ENCODE data around the gene E2F6. TPM values are rescaled to one million over a fixed set of nuclear protein-coding genes. Genes with fewer than 3 reads are reported as not detected.

Gene E2F6
- total and polyA plus RNA-seq, 2 of the 13 experiments (the other 11 are each of a cell fraction or from before 2014, with no cell fraction given) = 27.3 to 36.0 TPM

GRCh38 chr2:11514904-11515303 is 48.9 kb upstream of the E2F6 start (continued):
- no peak for TF ChIP-seq ZSCAN5A (CRISPR knock-in tag; IDR thresholded peaks at IDR 0.05; ENCODE audit: borderline replicate concordance)
- no peak for TF ChIP-seq ZNF383 (CRISPR knock-in tag; IDR thresholded peaks at IDR 0.05; ENCODE audit: borderline replicate concordance)

DNA sequence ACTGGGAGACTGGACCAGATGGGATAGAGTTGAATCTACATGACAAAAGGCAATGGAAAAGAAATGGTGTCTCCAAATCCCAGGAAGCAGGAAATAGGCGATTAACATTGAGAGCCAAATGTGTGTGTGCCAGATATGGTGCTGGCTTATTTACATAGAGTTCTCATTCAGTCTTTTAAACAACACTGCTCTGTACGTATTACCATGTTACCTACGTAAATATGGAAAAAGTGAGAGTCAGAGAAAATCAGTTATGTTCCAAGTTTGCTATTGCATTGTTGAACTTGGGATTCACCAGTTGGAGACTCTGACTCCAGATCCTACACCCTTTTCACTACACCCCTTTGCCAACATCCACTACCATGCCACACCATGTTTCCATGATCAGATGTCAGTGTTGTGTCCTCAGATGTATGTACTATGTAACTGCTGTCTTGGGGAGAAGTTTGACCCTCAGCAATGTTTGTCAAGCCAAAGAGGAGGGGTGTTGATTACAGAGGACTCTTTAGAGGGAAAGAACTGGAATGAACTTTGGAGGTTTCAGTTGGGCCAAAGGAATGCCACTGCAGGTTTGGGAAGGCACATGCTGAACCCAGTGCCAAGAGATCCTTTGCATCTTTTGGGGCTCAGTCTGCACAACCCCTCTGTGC is 48.2 kb upstream of the E2F6 start:
- CTCF ChIA-PET (ENCODE audit: low intra/inter-chr PET ratio, low total read pairs) = no interaction called here
- peak; percentile 71 for FAIRE-seq
- no peak for TF ChIP-seq U2AF1 (optimal IDR thresholded peaks at IDR 0.05; ENCODE audit: low read depth, low read length)
- no peak for TF ChIP-seq KLF12 (CRISPR knock-in tag; IDR thresholded peaks at IDR 0.05; ENCODE audit: borderline replicate concordance)
- TF ChIP-seq, protein P1, sequence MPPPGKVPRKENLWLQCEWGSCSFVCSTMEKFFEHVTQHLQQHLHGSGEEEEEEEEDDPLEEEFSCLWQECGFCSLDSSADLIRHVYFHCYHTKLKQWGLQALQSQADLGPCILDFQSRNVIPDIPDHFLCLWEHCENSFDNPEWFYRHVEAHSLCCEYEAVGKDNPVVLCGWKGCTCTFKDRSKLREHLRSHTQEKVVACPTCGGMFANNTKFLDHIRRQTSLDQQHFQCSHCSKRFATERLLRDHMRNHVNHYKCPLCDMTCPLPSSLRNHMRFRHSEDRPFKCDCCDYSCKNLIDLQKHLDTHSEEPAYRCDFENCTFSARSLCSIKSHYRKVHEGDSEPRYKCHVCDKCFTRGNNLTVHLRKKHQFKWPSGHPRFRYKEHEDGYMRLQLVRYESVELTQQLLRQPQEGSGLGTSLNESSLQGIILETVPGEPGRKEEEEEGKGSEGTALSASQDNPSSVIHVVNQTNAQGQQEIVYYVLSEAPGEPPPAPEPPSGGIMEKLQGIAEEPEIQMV (CRISPR knock-in tag; IDR thresholded peaks at IDR 0.05; ENCODE audit: low read depth) = no peak
- 0 out of 2 replicates have a peak, but pooled peaks have one; percentile 40 for TF ChIP-seq ZKSCAN8 (CRISPR knock-in tag; IDR thresholded peaks at IDR 0.05; ENCODE audit: borderline replicate concordance)
- TF ChIP-seq ASH2L (IDR thresholded peaks at IDR 0.05; ENCODE audit: insufficient read length, low read depth, low read length) = peak; percentile 11
- peak; percentile 62 for TF ChIP-seq TEAD3 (CRISPR knock-in tag; optimal IDR thresholded peaks at IDR 0.05; ENCODE audit: borderline replicate concordance)
- no peak for TF ChIP-seq ZNF326 (CRISPR knock-in tag; IDR thresholded peaks at IDR 0.05; ENCODE audit: borderline replicate concordance)
- TF ChIP-seq, protein P2, sequence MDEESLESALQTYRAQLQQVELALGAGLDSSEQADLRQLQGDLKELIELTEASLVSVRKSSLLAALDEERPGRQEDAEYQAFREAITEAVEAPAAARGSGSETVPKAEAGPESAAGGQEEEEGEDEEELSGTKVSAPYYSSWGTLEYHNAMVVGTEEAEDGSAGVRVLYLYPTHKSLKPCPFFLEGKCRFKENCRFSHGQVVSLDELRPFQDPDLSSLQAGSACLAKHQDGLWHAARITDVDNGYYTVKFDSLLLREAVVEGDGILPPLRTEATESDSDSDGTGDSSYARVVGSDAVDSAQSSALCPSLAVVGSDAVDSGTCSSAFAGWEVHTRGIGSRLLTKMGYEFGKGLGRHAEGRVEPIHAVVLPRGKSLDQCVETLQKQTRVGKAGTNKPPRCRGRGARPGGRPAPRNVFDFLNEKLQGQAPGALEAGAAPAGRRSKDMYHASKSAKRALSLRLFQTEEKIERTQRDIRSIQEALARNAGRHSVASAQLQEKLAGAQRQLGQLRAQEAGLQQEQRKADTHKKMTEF (CRISPR knock-in tag; IDR thresholded peaks at IDR 0.05) = no peak
- no peak for TF ChIP-seq ZNF18 (CRISPR knock-in tag; IDR thresholded peaks at IDR 0.05; ENCODE audit: insufficient replicate concordance)
- TF ChIP-seq ARID2 (CRISPR knock-in tag; IDR thresholded peaks at IDR 0.05; ENCODE audit: borderline replicate concordance) = 0 out of 2 replicates have a peak, but pooled peaks have one; percentile 54
- TF ChIP-seq FOXP1 (IDR thresholded peaks at IDR 0.05) = no peak
- TF ChIP-seq FOXP1 (CRISPR knock-in tag; IDR thresholded peaks at IDR 0.05) = peak; percentile 43; the same call in 1 of the 2 replicates
- TF ChIP-seq ZBTB3 (CRISPR knock-in tag; IDR thresholded peaks at IDR 0.05; ENCODE audit: borderline replicate concordance, low read depth) = peak; percentile 81; the same call in 1 of the 2 replicates
- 0 out of 2 replicates have a peak, but pooled peaks have one; percentile 38 for TF ChIP-seq ZFP90 (CRISPR knock-in tag; IDR thresholded peaks at IDR 0.05; ENCODE audit: borderline replicate concordance)

More for the DNA sequence above, 48.2 kb upstream of the E2F6 start:
- ATAC-seq (peak; percentile 67), DNase-seq (ENCODE audit: low spot score) (peak; percentile 66)
- H3K36me3 ChIP-seq (replicated peaks in 1 of 2; ENCODE audit: control insufficient read depth in 1 of 2, insufficient read depth in 2 of 2, low read length in 2 of 2) = peaks cover 4 to 5% of the 10 kb centered on the region in 2 experiments; a peak in 4 of 5 replicates
- no peak overlapping the region for H2AFZ ChIP-seq (ENCODE audit: low read length)
- 79% methylated on average over 3 of the region's 3 CpGs for WGBS (ENCODE audit: low lambda C conversion rate)
- H3K27ac ChIP-seq (ENCODE audit: extremely low read length, insufficient read depth, low read length) = peak overlapping the region; percentile 56
- H3K79me2 ChIP-seq (ENCODE audit: insufficient read depth, low read length) = peaks cover 94% of the 10 kb centered on the region
- no peaks in the 10 kb centered on the region for H3K9me3 ChIP-seq (ENCODE audit: low read length)
- no peaks in the 10 kb centered on the region for H3K27me3 ChIP-seq (ENCODE audit: control insufficient read depth in 1 of 2, insufficient read depth in 2 of 2, low read length in 2 of 2)
- H3K4me3 ChIP-seq (replicated peaks in 1 of 3; ENCODE audit: insufficient read depth in 1 of 3, low read depth in 2 of 3, low read length in 3 of 3) = no peak overlapping the region; a peak in 1 of 6 replicates
- in situ Hi-C loops (cut with HindIII; ENCODE audit: extremely low pct_ligation_motif_present, low pct_unique_long_range_greater_than_20kb) = no loop called here
- POLR2A ChIA-PET = interaction anchor here (1.0 to 2.6 kb wide), 3 partner anchors 15 to 25 kb away, joined by 3 to 16 read pairs (median 3); no protein-coding TSS in a partner anchor
- H3K9ac ChIP-seq (ENCODE audit: insufficient read depth, low read depth, low read length) = no peak overlapping the region
- H3K4me1 ChIP-seq (ENCODE audit: insufficient read depth, low read length) = peaks cover 86% of the 10 kb centered on the region
- no TSS peak for BruUV-seq (replicated peaks)
- H3K4me2 ChIP-seq (ENCODE audit: low read depth, low read length) = peak overlapping the region; percentile 26
- H4K20me1 ChIP-seq (ENCODE audit: insufficient read depth, low read length) = no peaks in the 10 kb centered on the region
- intact Hi-C loops (cut with micrococcal nuclease; ENCODE audit: unreplicated experiment) = no loop called here

All from HepG2 (cell line).